Naive thymus-derived CD8-positive, alpha-beta T cell (primary cell): ENCODE data around the gene ADARB2. TPM values are rescaled to one million over a fixed set of nuclear protein-coding genes. Genes with fewer than 3 reads are reported as not detected.
A peak's percentile ranks its signal among the peaks of the same experiment; 100 is the strongest.
"Not testable (repeated sequence)": the region's sequence is repeated elsewhere in the genome, so short reads cannot be mapped to it uniquely, and the experiment has no call there.

Experiments used
- ATAC-seq, 2 donors: fragments of 150-1000 bp; cut with Tn5 transposase in 1 of 2; sonication (Bioruptor Pico), chemical (Tn5 transposase) in 1 of 2; 1 replicate in 1 of 2; 2 replicates in 1 of 2; pipeline ENCODE4 v1.10.0; 2021; ENCODE audit warnings: mild to moderate bottlenecking in 2 of 2, moderate library complexity in 2 of 2
- POLR2A ChIA-PET: fragments of 350-600 bp; sonication (Branson Sonifier 250); formaldehyde crosslinking; loops from one replicate; lab custom pipeline; 2021; ENCODE audit warnings: antibody characterized with exemption; lab: Charles Lee
- DNase-seq, 10 donors: peaks; one replicate each; pipeline versions ENCODE4 v3.0.0 to v3.0.0-alpha.2; 2020 to 2022
- H3K27ac Mint-ChIP-seq, 10 donors: one replicate each; pipeline ENCODE4 v1.8.0; 2020 to 2022; ENCODE audit warnings: mild to moderate bottlenecking in 10 of 10, mixed read lengths in 10 of 10, moderate library complexity in 4 of 10, inconsistent platforms in 1 of 10
- H3K27me3 Mint-ChIP-seq, 5 donors: one replicate each; pipeline ENCODE4 v1.8.0; 2021 to 2022; ENCODE audit warnings: mixed read lengths in 5 of 5
- H3K36me3 Mint-ChIP-seq, 3 donors: one replicate each; pipeline ENCODE4 v1.8.0; 2020 to 2022; ENCODE audit warnings: mixed read lengths in 3 of 3, mild to moderate bottlenecking in 2 of 3, inconsistent platforms in 1 of 3
- H3K4me1 Mint-ChIP-seq, 4 donors: one replicate each; pipeline ENCODE4 v1.8.0; 2021 to 2022; ENCODE audit warnings: mixed read lengths in 4 of 4
- H3K4me3 Mint-ChIP-seq, 10 donors: one replicate each; pipeline ENCODE4 v1.8.0; 2020 to 2022; ENCODE audit warnings: mild to moderate bottlenecking in 10 of 10, mixed read lengths in 10 of 10, moderate library complexity in 6 of 10, inconsistent platforms in 1 of 10
- H3K9me3 Mint-ChIP-seq, 9 donors: one replicate each; pipeline ENCODE4 v1.8.0; 2020 to 2022; ENCODE audit warnings: mixed read lengths in 9 of 9, mild to moderate bottlenecking in 3 of 9, inconsistent platforms in 1 of 9, moderate library complexity in 1 of 9
- polyA plus RNA-seq, 3 donors: library from polyadenylated mRNA; unstranded; fragments of 300-500 nt; fragmentation: Illumina TruSeq; gene quantifications; one replicate each; pipeline ENCODE4 v1.2.3, GENCODE V29; 2021
- total RNA-seq, 8 experiments: library from RNA in 2 of 8; stranded (reverse) in 2 of 8; gene quantifications; one replicate each; pipeline ENCODE4 v1.2.3 and lab custom pipeline; 2021 to 2026

ADARB2 gene
- total and polyA plus RNA-seq, 5 experiments from 2014 or later: not detected

DNA sequence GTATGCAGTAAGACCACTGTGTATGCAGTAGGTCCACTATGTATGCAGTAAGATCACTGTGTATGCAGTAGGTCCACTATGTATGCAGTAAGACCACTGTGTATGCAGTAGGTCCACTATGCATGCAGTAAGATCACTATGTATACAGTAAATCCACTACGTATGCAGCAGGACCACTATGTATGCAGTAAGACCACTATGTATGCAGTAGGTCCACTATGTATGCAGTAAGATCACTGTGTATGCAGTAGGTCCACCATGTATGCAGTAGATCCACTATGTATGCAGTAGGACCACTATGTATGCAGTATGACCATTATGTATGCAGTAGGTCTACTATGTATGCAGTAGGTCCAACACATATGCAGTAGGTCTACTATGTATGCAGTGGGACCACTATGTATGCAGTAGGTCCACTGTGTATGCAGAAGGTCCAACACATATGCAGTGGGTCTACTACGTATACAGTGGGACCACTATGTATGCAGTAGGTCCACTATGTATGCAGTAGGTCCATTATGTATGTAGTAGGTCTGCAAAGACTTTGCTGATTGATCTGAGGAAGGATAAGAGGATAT is 313.6 kb downstream of the ADARB2 start:
- Mint-ChIP-seq H3K9me3 (no peaks in the 10 kb centered on the region), H3K4me1 (peaks cover 7 to 45% (median 18%) of the 10 kb centered on the region in 4 donors), H3K4me3 (no peak overlapping the region), H3K27ac (no peak overlapping the region), H3K36me3 (no peaks in the 10 kb centered on the region), H3K27me3 (peaks cover 7 to 37% (median 24%) of the 10 kb centered on the region in 5 donors)
- no peak for ATAC-seq
- POLR2A ChIA-PET: no interaction called here
- no peak for DNase-seq

DNA sequence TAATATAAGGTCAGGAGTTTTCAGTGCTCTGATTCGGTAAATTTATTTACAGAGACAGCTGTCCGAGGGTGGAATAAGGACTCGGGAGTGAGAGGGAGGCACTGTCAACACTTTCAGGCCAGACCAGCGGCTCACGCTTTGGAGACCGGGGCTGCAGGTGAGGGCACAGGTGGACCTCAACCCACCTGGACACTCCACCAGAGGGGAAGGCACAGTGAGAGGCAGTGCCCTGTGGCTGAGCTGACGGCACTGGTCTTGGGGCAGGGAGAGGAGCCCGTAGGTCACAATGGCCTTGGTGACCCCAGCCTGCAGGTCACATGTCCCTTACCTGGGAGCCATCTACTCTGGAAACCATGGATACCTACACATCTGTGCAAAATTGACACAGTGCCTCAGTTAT is 315.1 kb downstream of the ADARB2 start:
- peaks cover 7 to 41% (median 33%) of the 10 kb centered on the region in 5 donors for H3K27me3 Mint-ChIP-seq
- POLR2A ChIA-PET: no interaction called here
- no peaks in the 10 kb centered on the region for H3K9me3 Mint-ChIP-seq
- H3K27ac Mint-ChIP-seq: no peak overlapping the region
- no peak overlapping the region for H3K4me3 Mint-ChIP-seq
- DNase-seq: no peak
- peaks cover 7 to 45% (median 18%) of the 10 kb centered on the region in 4 donors for H3K4me1 Mint-ChIP-seq
- no peak for ATAC-seq
- no peaks in the 10 kb centered on the region for H3K36me3 Mint-ChIP-seq

DNA sequence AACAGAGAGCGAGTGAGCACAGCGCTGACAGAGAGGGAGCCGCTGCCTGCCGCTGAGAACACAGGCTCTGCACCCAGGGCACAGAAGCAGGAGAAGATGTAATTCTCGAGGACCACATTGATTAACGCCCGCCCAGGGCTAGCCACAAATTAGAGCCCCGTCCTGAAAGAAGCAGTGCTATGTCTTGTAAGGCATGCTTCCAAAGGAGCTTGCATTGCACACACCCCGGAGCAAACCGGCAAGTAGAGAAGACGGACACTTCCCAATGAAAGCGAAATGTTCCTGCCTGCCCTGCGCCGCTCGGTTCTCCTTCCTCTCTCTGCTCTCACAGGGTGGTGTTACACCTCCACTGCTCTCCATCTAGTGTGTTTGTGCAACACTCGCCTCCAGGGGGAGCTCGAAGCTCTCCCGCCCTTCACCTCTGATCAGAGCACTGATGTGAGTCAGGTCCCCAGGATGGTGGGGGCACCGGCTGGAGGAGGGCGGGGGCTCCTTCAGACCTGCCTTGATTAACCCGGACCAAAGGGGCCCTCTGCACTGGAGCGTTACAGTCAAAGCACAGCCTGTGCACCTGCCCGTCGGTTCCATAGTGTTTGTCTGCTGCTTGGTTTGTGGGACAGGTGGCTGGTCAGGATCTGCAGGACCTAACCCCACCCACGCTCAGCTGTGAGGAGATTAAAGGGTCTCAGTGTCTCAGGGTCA is 316.5 kb downstream of the ADARB2 start:
- peaks cover 15 to 56% (median 43%) of the 10 kb centered on the region in 5 donors for H3K27me3 Mint-ChIP-seq
- ATAC-seq: peak; percentile 89
- no peaks in the 10 kb centered on the region for H3K36me3 Mint-ChIP-seq
- POLR2A ChIA-PET: no interaction called here
- no peaks in the 10 kb centered on the region for H3K9me3 Mint-ChIP-seq
- peak overlapping the region; percentile 14 to 79 (median 58) for H3K4me3 Mint-ChIP-seq
- DNase-seq: peak in 9 of 10 donors; percentile 21 to 79 (median 37)
- H3K4me1 Mint-ChIP-seq: peaks cover 7 to 38% (median 16%) of the 10 kb centered on the region in 4 donors
- peak overlapping the region in 1 of 10 donors; percentile 50 for H3K27ac Mint-ChIP-seq

GRCh38 chr10:1419796-1420610 is 317.3 kb downstream of the ADARB2 start:
- peaks cover 7 to 30% (median 12%) of the 10 kb centered on the region in 4 donors for H3K4me1 Mint-ChIP-seq
- POLR2A ChIA-PET: no interaction called here
- DNase-seq (no peak), ATAC-seq (no peak)
- no peaks in the 10 kb centered on the region for H3K9me3 Mint-ChIP-seq
- H3K4me3 Mint-ChIP-seq: peak overlapping the region in 7 of 10 donors; percentile 49 to 79 (median 59)
- peaks cover 18 to 64% (median 46%) of the 10 kb centered on the region in 5 donors for H3K27me3 Mint-ChIP-seq
- no peak overlapping the region for H3K27ac Mint-ChIP-seq
- H3K36me3 Mint-ChIP-seq: no peaks in the 10 kb centered on the region

DNA sequence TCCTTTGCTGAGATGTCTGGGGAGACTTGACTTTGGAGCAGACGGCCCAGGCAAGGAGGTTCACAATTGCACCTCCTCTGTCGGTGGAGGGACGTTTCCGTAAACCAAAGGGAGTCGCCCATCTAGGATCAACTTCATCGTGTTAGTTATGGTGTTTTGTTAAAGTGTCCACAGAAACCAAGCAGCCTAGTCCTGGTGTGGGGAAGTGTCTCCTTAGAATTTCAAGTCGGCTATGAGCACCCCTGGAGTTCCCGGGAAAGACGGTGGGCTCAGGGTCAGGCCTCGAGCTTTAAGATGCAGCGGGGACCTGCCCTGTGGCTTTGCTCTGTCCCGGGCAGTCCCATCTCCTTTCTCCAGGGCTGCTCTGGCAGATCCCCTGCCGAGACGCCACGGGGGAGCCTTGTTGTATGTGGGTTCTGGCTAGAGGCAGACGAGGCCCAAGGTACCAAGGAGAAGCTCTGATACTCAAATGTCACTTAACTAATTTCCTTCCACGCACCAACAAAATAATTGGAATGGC is 319.2 kb downstream of the ADARB2 start:
- H3K36me3 Mint-ChIP-seq: no peaks in the 10 kb centered on the region
- H3K4me1 Mint-ChIP-seq: peaks cover 7 to 21% (median 12%) of the 10 kb centered on the region in 4 donors
- peaks cover 0 to 3% (median 0%) of the 10 kb centered on the region in 9 donors for H3K9me3 Mint-ChIP-seq
- no peak overlapping the region for H3K27ac Mint-ChIP-seq
- H3K27me3 Mint-ChIP-seq: peaks cover 19 to 71% (median 52%) of the 10 kb centered on the region in 5 donors
- DNase-seq: no peak
- POLR2A ChIA-PET: no interaction called here
- ATAC-seq: no peak
- no peak overlapping the region for H3K4me3 Mint-ChIP-seq

GRCh38 chr10:1417574-1417973 is 319.8 kb downstream of the ADARB2 start:
- ATAC-seq: no peak
- peaks cover 23 to 71% (median 56%) of the 10 kb centered on the region in 5 donors for H3K27me3 Mint-ChIP-seq
- H3K9me3 Mint-ChIP-seq: peaks cover 0 to 5% (median 0%) of the 10 kb centered on the region in 9 donors

GRCh38 chr10:1416456-1417037 is 320.8 kb downstream of the ADARB2 start:
- Mint-ChIP-seq H3K9me3 (peaks cover 0 to 5% (median 0%) of the 10 kb centered on the region in 9 donors), H3K27ac (no peak overlapping the region), H3K36me3 (no peaks in the 10 kb centered on the region), H3K27me3 (peaks cover 26 to 66% (median 52%) of the 10 kb centered on the region in 5 donors), H3K4me1 (peaks cover 10 to 27% (median 13%) of the 10 kb centered on the region in 4 donors), H3K4me3 (no peak overlapping the region)
- DNase-seq (no peak), ATAC-seq (no peak)
- POLR2A ChIA-PET: no interaction called here

More at GRCh38 chr10:1417574-1417973, 319.8 kb downstream of the ADARB2 start:
- H3K36me3 Mint-ChIP-seq: no peaks in the 10 kb centered on the region
- no peak for DNase-seq
- H3K4me3 Mint-ChIP-seq: no peak overlapping the region
- H3K27ac Mint-ChIP-seq: no peak overlapping the region
- H3K4me1 Mint-ChIP-seq: peaks cover 10 to 26% (median 12%) of the 10 kb centered on the region in 4 donors
- POLR2A ChIA-PET: no interaction called here

DNA sequence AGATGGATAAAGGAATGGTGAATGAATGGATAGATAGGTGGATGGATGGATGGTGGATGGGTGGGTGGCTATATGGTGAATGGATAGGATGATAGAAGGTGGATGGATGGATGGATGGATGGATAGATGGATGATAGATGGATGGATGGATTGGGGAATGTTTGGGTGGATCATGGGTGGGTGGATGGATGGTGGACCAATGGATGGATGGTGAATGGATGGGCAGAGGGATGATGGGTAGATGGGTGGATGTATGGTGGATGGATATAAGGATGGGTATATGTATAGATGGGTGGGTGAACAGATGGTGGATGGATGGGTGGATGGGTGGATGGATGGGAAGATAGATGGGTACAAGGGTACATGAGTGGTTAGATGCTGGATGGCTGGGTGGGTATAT is 322.4 kb downstream of the ADARB2 start:
- Mint-ChIP-seq H3K4me1 (peaks cover 0 to 11% (median 3%) of the 10 kb centered on the region in 4 donors), H3K4me3 (no peak overlapping the region), H3K36me3 (no peaks in the 10 kb centered on the region), H3K27me3 (peaks cover 28 to 65% (median 46%) of the 10 kb centered on the region in 5 donors), H3K9me3 (peaks cover 0 to 5% (median 0%) of the 10 kb centered on the region in 9 donors), H3K27ac (no peak overlapping the region)
- ATAC-seq: no peak
- no peak for DNase-seq
- POLR2A ChIA-PET: no interaction called here

DNA sequence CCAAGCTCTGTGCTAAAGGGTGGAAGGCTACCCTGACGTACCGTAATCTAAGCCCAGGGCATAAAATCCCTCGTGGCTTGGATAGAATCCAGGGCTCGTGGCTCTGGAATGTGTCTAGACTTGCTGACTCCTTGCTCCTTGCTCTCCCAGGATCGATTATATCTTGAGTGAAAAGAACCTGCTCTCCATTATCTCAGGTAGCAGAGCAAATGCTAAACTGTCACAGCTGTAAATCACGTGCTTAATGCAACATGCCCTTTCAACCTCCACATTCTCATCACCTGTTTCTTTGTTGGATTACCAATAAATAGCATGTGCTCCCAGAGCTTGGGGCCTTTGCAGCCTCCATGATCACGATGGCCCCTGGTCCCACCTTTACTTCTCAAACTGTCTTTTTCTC is 323.0 kb downstream of the ADARB2 start:
- peaks cover 28 to 64% (median 46%) of the 10 kb centered on the region in 5 donors for H3K27me3 Mint-ChIP-seq
- H3K4me3 Mint-ChIP-seq, H3K9me3 Mint-ChIP-seq, ATAC-seq, POLR2A ChIA-PET, DNase-seq, H3K27ac Mint-ChIP-seq, H3K36me3 Mint-ChIP-seq: not testable (repeated sequence)
- H3K4me1 Mint-ChIP-seq: peaks cover 0 to 11% (median 3%) of the 10 kb centered on the region in 4 donors

DNA sequence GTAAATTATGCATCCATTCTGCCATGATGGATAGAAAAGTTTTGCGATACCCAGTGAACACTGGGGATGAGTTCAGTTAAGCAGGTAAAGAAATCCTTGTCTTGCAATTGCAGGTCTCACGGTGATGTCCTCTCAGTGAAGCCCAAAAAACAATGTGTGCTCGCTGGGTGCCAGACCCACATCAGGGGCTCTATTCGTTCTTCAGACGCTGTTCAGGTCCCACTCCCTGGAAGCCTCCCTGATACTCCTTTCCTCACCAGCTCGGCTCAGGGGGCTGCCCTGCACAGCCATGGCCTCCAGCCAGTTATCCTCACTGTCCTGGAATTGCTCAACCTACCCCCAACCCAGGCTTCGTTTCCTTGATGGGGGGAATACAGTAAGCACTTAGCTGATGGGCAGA is 323.5 kb downstream of the ADARB2 start:
- ATAC-seq: no peak
- H3K9me3 Mint-ChIP-seq: peaks cover 0 to 5% (median 0%) of the 10 kb centered on the region in 9 donors
- POLR2A ChIA-PET: no interaction called here

GRCh38 chr10:1413256-1413655 is 324.1 kb downstream of the ADARB2 start:
- no peak overlapping the region for H3K27ac Mint-ChIP-seq
- peaks cover 0 to 5% (median 0%) of the 10 kb centered on the region in 9 donors for H3K9me3 Mint-ChIP-seq
- DNase-seq: no peak
- H3K4me3 Mint-ChIP-seq: no peak overlapping the region
- no peaks in the 10 kb centered on the region for H3K36me3 Mint-ChIP-seq
- H3K27me3 Mint-ChIP-seq: peaks cover 28 to 62% (median 49%) of the 10 kb centered on the region in 5 donors
- POLR2A ChIA-PET: no interaction called here
- peaks cover 0 to 11% (median 3%) of the 10 kb centered on the region in 4 donors for H3K4me1 Mint-ChIP-seq
- ATAC-seq: no peak

More for the DNA sequence above, 323.5 kb downstream of the ADARB2 start:
- no peak for DNase-seq
- Mint-ChIP-seq H3K27me3 (peaks cover 28 to 68% (median 49%) of the 10 kb centered on the region in 5 donors), H3K4me3 (no peak overlapping the region), H3K27ac (no peak overlapping the region), H3K36me3 (no peaks in the 10 kb centered on the region), H3K4me1 (peaks cover 0 to 11% (median 3%) of the 10 kb centered on the region in 4 donors)
